ENCODE data around the gene RMND5B. TPM values are rescaled to one million over a fixed set of nuclear protein-coding genes. Genes with fewer than 3 reads are reported as not detected.

Gene RMND5B
- total RNA-seq, 3 donors from 2014 or later (not counting 1 experiment from before 2014, with no cell fraction given) = 9.2 to 12.7 (median 9.5) TPM

GRCh38 chr5:178122346-178122745 lies 8.5 kb upstream of the RMND5B start:
- no peaks in the 10 kb centered on the region for H3K9me3 Mint-ChIP-seq
- Histone ChIP-seq H3K9me3 (ENCODE audit: control insufficient read depth, insufficient read depth, low read length) (no peaks in the 10 kb centered on the region), H3K4me1 (ENCODE audit: control insufficient read depth, insufficient read depth, low read length) (peaks cover 51% of the 10 kb centered on the region), H3K4me3 (ENCODE audit: low read length) (no peak overlapping the region), H3K27ac (ENCODE audit: low read length) (no peak overlapping the region), H3K27me3 (ENCODE audit: control insufficient read depth, insufficient read depth, low read length) (peaks cover 24% of the 10 kb centered on the region), H3K36me3 (ENCODE audit: control insufficient read depth, insufficient read depth, low read length) (no peaks in the 10 kb centered on the region)
- ATAC-seq = no peak
- no peak for DNase-seq
- no peaks in the 10 kb centered on the region for H3K36me3 Mint-ChIP-seq
- intact Hi-C loops (cut with micrococcal nuclease) = no loop called here
- peaks cover 5 to 24% of the 10 kb centered on the region in 2 donors for H3K27me3 Mint-ChIP-seq (ENCODE audit: low read depth in 2 of 2)
- H3K27ac Mint-ChIP-seq = no peak overlapping the region
- H3K4me3 Mint-ChIP-seq = no peak overlapping the region
- no peak for TF ChIP-seq CTCF (IDR thresholded peaks at IDR 0.05)
- WGBS (ENCODE audit: insufficient coverage) = 96% methylated on average over 5 of the region's 5 CpGs
- H3K4me1 Mint-ChIP-seq = peaks cover 0 to 20% of the 10 kb centered on the region in 2 donors

- Histone ChIP-seq H3K27ac (ENCODE audit: low read length) (no peak overlapping the region), H3K4me3 (ENCODE audit: low read length) (no peak overlapping the region), H3K9me3 (ENCODE audit: control insufficient read depth, insufficient read depth, low read length) (no peaks in the 10 kb centered on the region), H3K36me3 (ENCODE audit: control insufficient read depth, insufficient read depth, low read length) (no peaks in the 10 kb centered on the region), H3K4me1 (ENCODE audit: control insufficient read depth, insufficient read depth, low read length) (peaks cover 41% of the 10 kb centered on the region), H3K27me3 (ENCODE audit: control insufficient read depth, insufficient read depth, low read length) (peaks cover 24% of the 10 kb centered on the region)
- DNase-seq (no peak), ATAC-seq (no peak)
- WGBS (ENCODE audit: insufficient coverage) = 95% methylated on average over 13 of the region's 13 CpGs
- Mint-ChIP-seq H3K36me3 (no peaks in the 10 kb centered on the region), H3K4me3 (no peak overlapping the region), H3K4me1 (peaks cover 0 to 20% of the 10 kb centered on the region in 2 donors), H3K27me3 (ENCODE audit: low read depth in 2 of 2) (peaks cover 5 to 24% of the 10 kb centered on the region in 2 donors), H3K27ac (no peak overlapping the region), H3K9me3 (no peaks in the 10 kb centered on the region)
- intact Hi-C loops (cut with micrococcal nuclease) = no loop called here
- no peak for TF ChIP-seq CTCF (IDR thresholded peaks at IDR 0.05)
Measured at GRCh38 chr5:178123094-178123965, 7.5 kb upstream of the RMND5B start.

- no peak overlapping the region for H3K4me3 Mint-ChIP-seq
- peaks cover 24% of the 10 kb centered on the region for H3K27me3 ChIP-seq (ENCODE audit: control insufficient read depth, insufficient read depth, low read length)
- no peak overlapping the region for H3K4me3 ChIP-seq (ENCODE audit: low read length)
- H3K9me3 ChIP-seq (ENCODE audit: control insufficient read depth, insufficient read depth, low read length) = no peaks in the 10 kb centered on the region
- no peaks in the 10 kb centered on the region for H3K36me3 ChIP-seq (ENCODE audit: control insufficient read depth, insufficient read depth, low read length)
- peaks cover 32% of the 10 kb centered on the region for H3K4me1 ChIP-seq (ENCODE audit: control insufficient read depth, insufficient read depth, low read length)
- TF ChIP-seq CTCF (IDR thresholded peaks at IDR 0.05) = no peak
- DNase-seq (no peak), ATAC-seq (peak in 1 of 3 donors; percentile 1)
- H3K27ac Mint-ChIP-seq = no peak overlapping the region
- H3K4me1 Mint-ChIP-seq = peaks cover 0 to 16% of the 10 kb centered on the region in 2 donors
- WGBS (ENCODE audit: insufficient coverage) = 94% methylated on average over 18 of the region's 18 CpGs
- no peaks in the 10 kb centered on the region for H3K9me3 Mint-ChIP-seq
- intact Hi-C loops (cut with micrococcal nuclease) = no loop called here
- H3K36me3 Mint-ChIP-seq = no peaks in the 10 kb centered on the region
- H3K27me3 Mint-ChIP-seq (ENCODE audit: low read depth in 2 of 2) = peaks cover 5 to 24% of the 10 kb centered on the region in 2 donors
- H3K27ac ChIP-seq (ENCODE audit: low read length) = no peak overlapping the region
Measured at GRCh38 chr5:178123966-178124925, 6.6 kb upstream of the RMND5B start.

Data from natural killer cell (primary cell).